HG03159 (cell line): Measurements from ENCODE around the gene TENM4.

Experiments used
- ATAC-seq: cut with Tn5 transposase; IDR thresholded peaks from one replicate; pipeline ENCODE4 v1.9.1; 2021; ENCODE audit warnings: mild to moderate bottlenecking, moderate library complexity; ENCODE audit not compliant: unreplicated experiment

Gene TENM4

DNA sequence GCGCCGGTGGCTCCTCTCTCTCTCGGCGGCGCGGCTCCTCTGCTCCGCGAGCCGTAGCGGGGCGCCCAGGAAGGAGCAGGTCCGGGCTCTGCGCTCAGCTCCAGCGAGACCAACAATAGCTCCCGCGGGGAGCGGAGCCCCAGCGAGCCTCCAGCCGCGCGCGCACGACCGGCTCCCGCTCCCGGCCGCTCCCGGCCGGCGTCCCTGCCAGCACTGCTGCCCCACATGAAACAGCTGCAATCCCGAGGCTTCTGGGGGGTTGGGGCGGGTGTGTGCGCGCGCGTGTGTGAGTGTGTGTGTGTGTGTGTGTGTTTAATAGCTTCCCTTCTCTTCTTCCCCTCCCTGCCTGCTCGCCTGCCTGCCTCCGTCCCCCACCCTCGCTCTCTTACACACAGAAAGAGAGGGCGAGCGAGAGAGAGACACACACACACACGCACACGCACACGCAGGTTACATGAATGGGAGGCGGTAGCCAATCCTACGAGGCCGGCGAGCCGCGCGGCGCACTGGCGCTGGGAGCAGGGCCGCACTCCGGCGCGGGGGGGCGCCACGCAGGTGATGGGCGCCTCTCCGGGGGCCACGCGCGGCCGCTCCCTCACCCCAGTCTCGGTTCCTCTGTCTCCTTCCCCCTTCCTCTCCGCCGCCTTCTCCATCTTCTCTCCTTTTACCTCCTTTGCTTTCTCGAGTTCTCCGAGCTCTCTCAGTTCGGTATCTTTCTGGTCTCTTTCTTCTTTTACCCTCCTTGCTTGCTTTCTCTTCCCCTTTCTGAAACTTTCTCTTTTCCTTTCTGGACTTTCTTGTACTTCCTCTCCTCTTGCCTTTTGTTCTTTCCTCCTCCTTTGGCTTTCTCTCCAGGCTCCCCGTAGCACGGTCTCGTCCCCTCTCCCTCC is at the start of gene TENM4:
TENM4 (minus strand) TSS at position 460 of the 890 bp plus-strand sequence. CDS start 371,086 bp downstream, outside the sequence.
- peak; percentile 42 for ATAC-seq

DNA sequence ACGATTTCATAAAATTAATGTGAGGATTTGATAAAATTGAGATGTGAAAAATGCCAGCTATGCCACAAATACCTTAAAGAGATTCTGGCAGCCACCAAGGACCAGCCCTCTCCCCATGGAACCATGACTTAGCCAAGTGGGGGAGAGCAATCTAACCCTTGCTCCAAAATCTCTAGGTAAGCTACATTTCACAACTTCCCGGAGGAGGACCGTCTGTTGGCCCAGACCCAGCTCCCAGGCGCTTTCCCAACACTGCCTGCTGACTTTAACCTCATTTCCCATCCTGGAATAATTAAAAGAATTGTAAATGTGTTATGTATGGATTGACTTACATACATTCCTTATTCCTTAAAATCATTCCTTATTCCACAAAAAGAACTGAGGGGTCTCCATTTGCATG is 47.5 kb upstream of the TENM4 start:
- no peak for ATAC-seq

DNA sequence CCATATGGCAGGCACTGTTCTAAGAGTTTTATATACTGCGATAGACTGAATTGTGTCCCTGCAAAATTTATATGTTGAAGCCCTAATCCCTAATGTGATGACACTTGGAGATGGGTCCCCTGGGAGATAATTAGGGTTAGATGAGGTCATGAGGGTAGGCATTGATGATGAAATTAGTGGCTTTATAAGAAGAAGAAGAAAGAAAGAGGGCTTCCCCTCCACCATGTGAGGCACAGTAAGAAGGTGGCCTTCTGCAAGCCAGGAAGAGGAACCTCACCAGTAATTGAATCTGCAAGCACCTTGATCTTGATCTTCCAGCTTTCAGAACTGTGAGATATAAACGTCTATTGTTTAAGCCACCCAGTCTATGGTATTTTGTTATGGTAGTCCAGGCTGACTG is 46.6 kb upstream of the TENM4 start:
- no peak for ATAC-seq

DNA sequence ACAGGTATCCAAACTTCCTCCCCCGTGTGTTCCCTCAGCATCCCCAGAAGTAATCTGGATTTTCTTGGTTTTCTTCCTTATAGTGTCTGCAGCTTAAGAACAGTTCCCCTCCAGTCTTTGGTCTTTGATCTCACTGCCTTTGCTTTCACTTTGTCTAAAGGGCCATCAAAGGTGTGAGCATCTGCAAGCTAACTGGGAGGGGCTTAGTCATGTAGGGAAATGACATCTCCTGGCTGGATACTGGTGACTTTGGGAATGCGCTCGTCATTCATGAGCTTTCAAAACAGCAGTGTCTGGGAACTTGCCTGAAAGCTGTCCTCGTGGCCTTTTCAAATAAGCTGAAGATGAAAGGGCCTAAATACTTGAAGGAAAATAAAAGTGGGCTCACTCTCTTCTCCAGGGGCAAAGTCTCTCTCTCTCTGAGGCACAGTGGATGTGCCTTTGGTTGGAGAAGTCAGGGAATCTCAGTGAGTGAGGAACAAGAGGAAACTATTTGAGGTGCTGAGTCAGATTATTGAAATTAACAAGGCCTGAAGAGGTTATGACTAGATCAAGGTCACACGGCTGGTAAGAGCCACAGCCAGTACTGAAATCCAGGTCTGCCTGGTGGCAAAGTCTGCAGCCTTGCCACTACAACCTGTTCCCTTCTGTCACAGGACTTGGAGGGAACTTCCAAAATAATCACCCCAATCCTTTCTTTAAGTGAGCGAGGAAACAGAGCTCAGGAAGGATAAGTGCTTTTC is 45.6 kb upstream of the TENM4 start:
- ATAC-seq: no peak

DNA sequence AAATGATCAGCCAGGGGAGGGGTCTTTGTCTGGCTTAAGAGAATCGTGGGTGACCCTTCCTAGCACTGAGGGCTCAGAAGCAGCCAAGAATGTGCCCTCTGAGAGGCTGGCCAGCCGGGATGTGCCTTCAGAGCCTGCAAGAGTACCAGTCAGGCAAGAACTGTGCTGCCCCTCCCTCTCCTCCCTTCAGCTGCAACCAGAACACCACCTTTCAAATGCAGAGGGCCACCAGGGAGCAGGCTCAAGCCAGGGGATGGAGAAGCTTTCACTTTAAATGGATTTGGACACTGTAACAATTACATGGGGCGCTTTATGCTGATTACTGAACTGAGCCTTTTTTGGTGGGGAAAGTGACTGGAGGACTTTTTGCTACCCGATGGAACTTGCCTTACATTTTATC is 44.9 kb upstream of the TENM4 start:
- ATAC-seq: no peak

DNA sequence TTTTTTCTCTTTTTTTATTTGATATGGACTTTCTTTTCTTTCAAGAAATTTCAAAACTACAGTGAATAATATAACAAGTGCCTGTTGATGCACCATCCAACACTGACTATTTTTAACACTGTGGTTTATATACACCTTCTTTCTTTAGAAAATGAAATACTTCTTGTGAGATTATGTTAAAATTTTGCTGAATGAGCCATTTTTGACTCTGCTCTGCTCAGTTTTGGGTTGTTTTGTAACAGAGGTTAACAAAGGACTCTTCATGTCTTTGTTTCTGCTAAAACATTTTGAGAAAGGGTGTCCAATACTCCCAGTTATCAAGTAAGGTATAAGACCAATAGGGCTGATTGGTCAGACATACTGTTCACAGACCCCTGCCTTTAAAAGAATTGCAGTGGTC is 44.0 kb upstream of the TENM4 start:
- no peak for ATAC-seq

DNA sequence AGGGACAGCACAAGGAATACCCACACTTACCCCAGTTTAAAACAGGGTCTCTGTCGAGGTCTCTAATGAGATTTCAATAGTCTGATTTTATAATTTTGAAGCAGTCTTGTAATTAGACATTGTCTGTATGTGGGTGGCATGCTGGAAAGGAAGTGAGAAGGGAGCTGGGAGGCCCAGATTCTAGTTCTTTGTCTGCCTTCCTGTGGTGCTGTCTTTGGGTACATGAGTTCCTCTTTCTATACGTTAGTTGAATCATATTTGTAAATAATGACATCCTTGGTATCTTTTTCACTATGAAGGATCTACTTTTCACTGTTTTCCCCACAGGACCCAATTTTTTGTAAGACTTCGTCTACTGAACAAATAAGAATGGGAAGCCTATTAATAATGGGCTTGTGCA is 42.0 kb upstream of the TENM4 start:
- peak; percentile 88 for ATAC-seq

DNA sequence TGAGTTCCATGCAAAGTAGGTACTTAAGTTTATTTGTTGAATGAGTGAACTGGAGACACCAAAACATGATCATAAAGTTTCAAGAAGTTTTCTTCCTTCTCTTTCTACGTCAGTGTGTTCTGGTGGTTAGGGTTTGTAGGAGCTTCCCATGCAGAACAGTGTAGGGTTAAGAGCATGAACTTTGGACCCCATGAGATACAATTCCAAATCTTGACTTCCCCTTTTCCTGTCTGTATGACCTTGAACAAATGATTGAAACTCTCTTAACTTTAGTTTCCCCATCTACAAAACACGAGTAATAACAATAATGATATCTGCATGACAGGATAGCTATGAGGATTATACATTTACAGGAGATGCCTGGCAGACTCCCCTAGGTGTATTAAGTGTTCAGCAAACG is 41.0 kb upstream of the TENM4 start:
- ATAC-seq: peak; percentile 44

DNA sequence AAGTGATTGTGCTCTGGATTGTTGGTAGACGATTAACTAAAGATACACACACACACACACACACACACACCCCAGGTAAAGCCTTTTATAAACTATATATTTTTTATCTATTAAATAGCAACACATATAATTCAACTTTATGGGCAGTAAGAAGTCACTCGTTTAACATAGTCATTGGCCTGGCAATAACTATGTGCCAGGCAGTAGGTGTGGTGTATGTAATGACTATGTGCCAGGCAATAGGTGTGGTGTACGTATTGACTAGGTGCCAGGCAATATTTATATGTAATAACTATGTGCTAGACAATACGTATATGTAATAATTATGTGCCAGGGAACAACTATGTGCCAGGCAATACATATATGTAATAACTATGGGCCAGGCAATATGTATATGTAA is 40.0 kb upstream of the TENM4 start:
- ATAC-seq: no peak

DNA sequence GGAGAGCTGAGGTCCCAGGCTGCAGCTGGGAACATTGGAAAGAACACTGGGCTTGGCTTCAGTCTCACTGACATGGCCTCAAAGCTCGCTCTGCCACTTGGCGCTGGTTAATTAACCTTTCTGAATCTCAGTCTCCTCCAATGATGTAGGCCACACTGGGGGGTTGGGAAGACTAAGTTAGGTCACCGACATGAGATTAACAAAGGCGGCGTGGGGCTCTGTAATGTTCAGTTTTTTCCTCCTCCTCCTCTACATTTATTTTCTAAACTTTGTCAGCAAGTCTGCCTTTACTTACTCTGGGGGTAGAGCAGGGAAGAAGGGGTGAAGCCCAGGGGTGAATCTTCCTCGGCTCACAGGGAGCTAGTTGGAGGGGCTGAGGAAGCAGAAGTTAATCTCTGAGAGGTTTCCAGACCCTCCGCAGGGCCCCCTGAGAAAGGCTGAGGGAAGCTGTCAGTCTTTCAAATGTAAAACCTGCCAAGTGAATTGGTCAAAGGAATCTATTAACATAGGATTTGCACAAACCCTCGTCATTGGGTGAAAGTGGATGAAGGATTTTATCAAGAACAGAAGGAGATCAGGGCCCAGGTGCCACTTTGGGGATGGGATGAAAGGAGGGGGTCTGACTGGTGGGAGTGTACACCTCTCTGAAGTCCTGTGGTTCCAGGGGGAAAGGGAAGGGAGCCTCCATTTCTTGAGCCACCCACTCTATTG is 32.1 kb upstream of the TENM4 start:
- no peak for ATAC-seq

DNA sequence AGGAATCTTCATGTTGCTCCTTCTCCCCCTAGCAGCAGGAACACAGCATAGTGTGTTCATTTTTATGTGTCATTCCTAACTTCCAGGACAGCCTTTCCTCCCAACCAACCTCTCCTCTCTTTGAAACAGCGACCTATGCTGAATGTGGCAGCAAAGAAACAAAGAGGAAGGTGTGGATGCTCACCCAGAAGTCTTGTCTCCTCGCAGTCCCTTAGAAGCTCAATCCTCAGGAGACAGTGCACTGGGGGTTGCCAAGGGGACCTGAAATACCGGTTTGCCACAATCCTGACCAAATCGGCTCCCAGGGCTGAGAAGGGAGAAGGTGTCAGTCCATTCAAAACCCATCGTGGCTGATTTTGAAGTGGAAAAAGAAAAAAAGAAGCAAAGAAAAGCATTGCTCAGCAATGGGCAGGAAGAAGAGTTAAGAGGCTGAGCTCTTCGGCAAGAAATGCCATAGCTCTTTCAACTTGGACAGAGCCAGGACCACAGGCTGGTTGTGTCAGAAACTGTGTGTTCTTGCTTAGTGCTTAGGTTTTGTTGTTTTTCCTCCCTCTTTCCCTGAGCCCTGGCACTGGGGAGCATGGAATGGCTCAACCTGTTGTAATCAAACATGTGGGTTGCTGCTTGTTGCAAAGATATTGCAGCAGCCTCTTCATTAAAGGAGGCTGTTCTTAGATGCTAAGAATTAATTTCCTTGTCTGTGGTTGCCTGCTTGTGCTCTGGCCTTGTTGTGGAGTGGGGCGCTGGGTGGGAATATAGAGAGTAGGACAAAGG is 30.4 kb upstream of the TENM4 start:
- ATAC-seq: no peak

DNA sequence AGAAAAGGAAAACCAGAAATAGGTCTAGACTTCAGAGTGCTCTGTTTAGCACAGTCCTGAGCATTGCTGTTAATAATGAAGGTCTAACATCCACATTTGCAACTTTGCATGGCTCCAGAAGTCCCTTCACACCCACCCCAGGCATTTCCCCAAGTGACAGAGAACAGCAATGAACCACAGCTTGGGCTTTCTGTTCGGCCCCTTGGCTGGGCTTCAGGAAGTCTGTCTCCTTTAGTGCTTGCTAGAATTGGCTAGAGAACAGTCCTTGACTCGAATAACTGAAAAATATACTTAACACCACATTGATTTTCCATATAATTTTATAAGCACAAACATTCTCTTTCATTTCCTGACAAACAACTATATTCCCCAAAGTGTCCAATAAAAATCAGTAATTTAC is 29.3 kb upstream of the TENM4 start:
- ATAC-seq: no peak

DNA sequence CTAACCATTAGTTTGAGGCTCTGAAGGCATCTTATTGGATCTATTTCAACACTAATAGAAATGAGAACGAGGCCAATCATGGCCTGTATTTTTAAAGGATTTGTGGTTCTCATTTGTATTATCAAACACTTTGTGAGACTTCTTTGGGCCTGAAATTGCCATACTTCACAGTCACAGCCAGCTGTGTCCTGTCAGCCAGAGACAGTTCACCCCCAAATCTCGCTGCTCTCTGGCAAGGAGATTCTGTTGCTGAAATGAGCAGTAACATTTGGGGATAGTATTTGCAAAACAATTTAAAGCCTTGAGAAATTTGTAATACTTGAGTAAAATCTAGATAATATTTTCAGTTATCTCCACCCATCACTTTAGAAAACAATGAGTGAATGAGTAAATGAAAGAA is 26.9 kb upstream of the TENM4 start:
- ATAC-seq: no peak

DNA sequence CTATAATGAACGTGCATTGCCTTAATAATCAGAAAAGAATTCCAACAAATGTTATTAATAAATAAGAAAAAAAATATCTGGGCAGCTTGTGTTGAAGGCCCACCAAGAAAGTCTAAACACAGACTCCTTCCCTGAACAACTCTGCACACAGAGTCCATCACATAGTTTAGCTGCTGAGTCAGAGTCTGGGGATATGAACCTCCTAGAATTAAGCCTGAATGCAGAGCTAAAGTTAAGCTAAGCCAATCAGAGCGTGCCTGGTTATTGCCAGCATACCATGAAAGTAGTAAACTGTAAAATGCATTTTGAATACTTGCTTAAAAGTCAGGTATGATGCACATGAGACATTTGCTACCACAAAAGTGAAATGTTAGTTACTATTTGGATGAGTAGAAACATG is 25.6 kb upstream of the TENM4 start:
- no peak for ATAC-seq

DNA sequence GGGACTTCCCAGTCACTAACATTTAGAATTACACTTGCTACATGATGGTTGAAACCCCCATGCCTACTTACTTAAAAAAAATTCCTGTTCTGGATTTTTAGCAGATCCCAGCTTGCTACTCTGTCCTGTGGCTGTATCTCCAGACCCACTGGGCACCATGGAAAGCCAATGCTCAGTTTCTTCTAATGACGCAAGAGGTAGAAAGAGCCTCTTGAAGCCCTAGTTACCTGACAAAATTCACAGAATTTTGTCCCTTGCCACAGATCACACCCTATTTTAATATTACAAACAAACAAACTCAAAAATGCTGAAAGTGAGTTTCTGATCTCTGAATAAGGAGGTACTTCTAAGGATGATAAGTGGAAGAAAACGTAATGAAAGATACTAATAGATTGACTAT is 24.3 kb upstream of the TENM4 start:
- ATAC-seq: no peak

DNA sequence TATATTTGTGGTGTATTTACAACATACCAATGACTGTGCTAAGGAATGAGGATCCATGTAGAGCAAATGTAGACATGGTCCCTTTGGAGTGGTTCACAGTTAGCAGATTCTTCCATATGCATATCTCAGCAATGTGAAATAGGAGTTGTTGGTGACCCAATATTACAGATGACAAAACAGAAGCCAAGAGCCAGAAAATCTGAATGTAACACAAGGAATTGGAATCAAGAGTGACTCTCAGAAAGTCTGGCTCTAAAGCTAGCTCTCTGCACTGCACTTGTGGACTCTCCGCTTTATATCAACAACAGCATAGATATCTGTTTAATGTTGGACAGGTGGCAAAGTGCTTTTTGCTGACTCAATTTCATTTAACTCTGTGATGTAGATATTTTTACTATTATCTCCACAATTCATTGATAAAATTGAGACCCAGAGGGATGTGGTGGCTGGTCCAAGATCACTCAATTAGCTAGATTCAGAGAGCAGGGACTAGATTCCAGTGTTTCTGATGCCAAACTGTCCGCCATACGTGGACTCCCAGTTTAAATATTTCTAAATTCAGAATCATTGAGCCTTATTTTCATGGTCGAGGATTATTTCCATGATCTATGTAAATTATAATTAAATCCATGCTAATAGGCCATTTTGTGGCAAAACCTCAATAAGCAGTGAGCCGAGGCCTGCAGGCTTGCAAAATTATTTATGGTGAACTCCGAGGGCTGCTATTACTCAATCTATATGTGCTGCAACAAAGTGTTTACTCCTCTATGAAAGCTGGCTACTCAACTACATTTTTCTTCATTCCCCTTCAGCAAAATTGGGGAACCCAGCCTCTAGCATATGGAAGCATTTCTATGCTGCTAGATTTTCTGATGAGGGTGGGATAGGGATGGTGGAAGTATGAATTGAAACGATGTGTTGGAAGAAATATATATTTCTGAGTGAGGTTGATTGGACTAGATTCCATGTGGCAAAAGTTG is 21.1 kb upstream of the TENM4 start:
- no peak for ATAC-seq

DNA sequence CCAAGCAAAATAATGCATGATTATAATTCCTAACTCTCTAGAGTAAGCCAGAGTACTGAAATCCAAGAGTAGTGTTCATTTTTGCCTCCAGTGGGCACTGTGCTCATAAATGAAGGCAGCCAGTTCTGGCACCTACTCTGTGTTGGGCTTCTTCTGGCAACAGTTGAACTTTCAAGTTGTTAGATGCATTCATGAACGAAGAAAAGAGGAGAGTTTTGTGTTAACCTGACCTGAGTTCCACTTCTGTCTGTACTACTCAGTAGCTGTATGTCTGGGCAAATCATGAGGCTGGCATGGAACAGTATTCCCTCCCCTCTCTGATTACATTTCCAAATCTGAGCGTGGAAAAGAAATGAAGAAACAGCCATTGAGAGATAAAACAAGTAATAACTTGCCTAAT is 20.3 kb upstream of the TENM4 start:
- peak; percentile 65 for ATAC-seq

DNA sequence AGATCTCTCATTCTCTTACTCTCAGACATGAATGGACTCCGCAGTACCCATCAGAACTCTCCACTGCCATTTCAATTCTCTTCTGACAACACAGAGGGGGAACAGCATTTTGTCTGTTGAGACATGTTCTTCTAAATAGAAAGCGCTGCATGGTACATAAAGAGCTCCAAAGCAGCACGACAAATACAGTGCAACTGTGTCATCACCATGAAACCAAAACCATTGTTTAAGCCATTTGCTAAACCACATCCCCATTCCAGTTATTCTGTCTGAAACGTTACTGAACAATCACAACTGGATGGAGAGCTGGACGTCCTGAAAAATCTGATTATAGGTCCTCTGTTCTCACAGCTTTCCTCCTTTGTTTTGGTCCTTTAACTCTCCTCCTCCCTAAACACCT is 17.9 kb upstream of the TENM4 start:
- no peak for ATAC-seq

DNA sequence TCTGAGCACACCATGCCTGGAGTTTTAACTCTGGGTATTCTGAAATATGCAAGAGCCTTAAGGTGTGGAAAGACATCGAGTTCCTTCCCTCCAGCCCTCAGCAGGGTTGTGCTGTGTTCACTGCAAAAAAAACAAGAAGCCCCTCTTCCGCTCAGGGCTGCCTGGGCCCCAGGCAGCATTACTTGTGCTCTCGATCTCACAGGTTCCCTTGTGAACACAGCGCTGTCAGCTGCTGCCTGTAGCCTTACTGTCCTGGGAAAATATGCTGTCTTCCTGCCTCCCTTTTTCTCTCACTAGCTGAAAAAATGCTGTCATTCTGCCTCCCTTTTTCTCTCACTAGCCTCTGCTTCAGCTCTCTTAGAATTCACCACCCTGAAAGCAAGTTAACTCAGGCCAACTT is 15.7 kb upstream of the TENM4 start:
- no peak for ATAC-seq

DNA sequence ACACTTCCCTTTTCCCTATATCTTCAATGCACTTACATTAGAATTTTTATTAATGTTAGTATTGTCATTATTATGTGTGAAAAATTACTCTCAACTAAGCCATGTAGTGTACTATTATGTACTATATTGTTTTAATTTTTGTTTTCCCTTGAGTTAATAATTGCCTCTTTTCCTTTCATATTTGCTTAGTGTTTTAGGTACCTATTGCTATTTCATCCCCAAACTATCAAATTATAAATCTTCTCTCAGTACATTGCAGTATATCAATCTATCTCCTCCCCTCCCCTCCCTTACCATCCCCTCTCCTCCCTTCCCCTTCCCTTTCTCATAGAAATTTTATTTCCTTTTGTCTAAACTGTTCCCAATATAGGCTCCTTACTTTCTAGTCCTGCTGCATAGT is 12.8 kb upstream of the TENM4 start:
- no peak for ATAC-seq
